ENCODE measurements around the gene USF1.
"Not testable (repeated sequence)": the region's sequence is repeated elsewhere in the genome, so short reads cannot be mapped to it uniquely, and the experiment has no call there.

Gene USF1

DNA sequence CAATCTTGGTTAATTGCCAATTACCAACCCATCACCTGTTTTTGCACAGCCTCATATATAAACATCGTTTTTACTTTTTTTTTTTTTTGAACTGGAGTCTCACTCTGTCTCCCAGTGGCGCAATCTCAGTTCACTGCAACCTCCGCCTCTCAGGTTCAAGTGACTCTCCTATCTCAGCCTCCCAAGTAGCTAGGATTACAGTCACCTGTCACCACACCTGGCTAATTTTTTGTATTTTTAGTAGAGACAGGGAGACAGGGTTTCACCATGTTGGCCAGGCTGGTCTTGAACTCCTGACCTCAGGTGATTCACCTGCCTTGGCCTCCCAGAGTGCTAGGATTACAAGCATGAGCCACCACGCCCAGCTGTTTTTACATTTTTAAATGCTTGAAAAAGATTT is 53.7 kb downstream of the USF1 start:
- DNase-seq (ENCODE audit: low read depth, low spot score): not testable (repeated sequence)

All from iPS DF 19.7 (cell line).